Natural killer cell (primary cell): ENCODE results near the gene SOCS2. TPM values are rescaled to one million over a fixed set of nuclear protein-coding genes. Genes with fewer than 3 reads are reported as not detected.

Experiments used
- ATAC-seq, 3 donors: fragments of 150-1000 bp in 2 of 3; fragments of 200-7000 bp in 1 of 3; cut with Tn5 transposase; 1 replicate in 1 of 3; 2 replicates in 2 of 3; pipeline ENCODE4 v1.10.0; 2021; ENCODE audit warnings: mild to moderate bottlenecking in 2 of 3, moderate library complexity in 2 of 3
- DNase-seq, 2 donors: peaks; one replicate each; pipeline versions ENCODE4 v3.0.0 to v3.0.0-alpha.2; 2013 to 2021; ENCODE audit warnings: mixed read lengths in 1 of 2
- H3K27ac ChIP-seq: one replicate; pipeline ENCODE4 v1.5.1; 2013; ENCODE audit warnings: mild to moderate bottlenecking, low read length
- H3K27me3 ChIP-seq: one replicate; pipeline ENCODE4 v1.6.1; 2013; ENCODE audit warnings: low read length; ENCODE audit not compliant: control insufficient read depth, insufficient read depth
- H3K36me3 ChIP-seq: one replicate; pipeline ENCODE4 v1.6.1; 2013; ENCODE audit warnings: low read length; ENCODE audit not compliant: control insufficient read depth, insufficient read depth
- H3K4me1 ChIP-seq: one replicate; pipeline ENCODE4 v1.6.1; 2013; ENCODE audit warnings: low read length; ENCODE audit not compliant: control insufficient read depth, insufficient read depth
- H3K4me3 ChIP-seq: one replicate; pipeline ENCODE4 v1.5.1; 2013; ENCODE audit warnings: low read length
- H3K9me3 ChIP-seq: one replicate; pipeline ENCODE4 v1.6.1; 2013; ENCODE audit warnings: low read length; ENCODE audit not compliant: control insufficient read depth, insufficient read depth
- H3K27ac Mint-ChIP-seq, 2 donors: one replicate each; pipeline ENCODE4 v1.8.0; 2022; ENCODE audit warnings: mild to moderate bottlenecking in 2 of 2, mixed read lengths in 2 of 2, moderate library complexity in 1 of 2
- H3K27me3 Mint-ChIP-seq, 2 donors: one replicate each; pipeline ENCODE4 v1.8.0; 2022; ENCODE audit warnings: low read depth in 2 of 2, mixed read lengths in 2 of 2
- H3K36me3 Mint-ChIP-seq: one replicate; pipeline ENCODE4 v1.8.0; 2022; ENCODE audit warnings: mixed read lengths
- H3K4me1 Mint-ChIP-seq, 2 donors: one replicate each; pipeline ENCODE4 v1.8.0; 2022; ENCODE audit warnings: mixed read lengths in 2 of 2
- H3K4me3 Mint-ChIP-seq: one replicate; pipeline ENCODE4 v1.8.0; 2022; ENCODE audit warnings: mild to moderate bottlenecking, moderate library complexity, mixed read lengths
- H3K9me3 Mint-ChIP-seq, 2 donors: one replicate each; pipeline ENCODE4 v1.8.0; 2022; ENCODE audit warnings: mixed read lengths in 2 of 2
- CTCF ChIP-seq: fragments of 200-600 bp; IDR thresholded peaks from one replicate; pipeline ENCODE4 v1.8.0; 2022; ENCODE audit warnings: antibody characterized with exemption
- WGBS: methylation state at CpG from one replicate; pipeline ENCODE4 v1.1.7; 2013; ENCODE audit warnings: missing lambda C conversion rate; ENCODE audit not compliant: insufficient coverage; 5-methylcytosine and 5-hydroxymethylcytosine counted together
- intact Hi-C: fragments of 100-400 bp; cut with micrococcal nuclease; formaldehyde crosslinking; loops from one replicate; pipeline ENCODE4 v1.14.2; 2022
- total RNA-seq, 4 donors: library from RNA; stranded (reverse); fragments of 120-200 nt in 1 of 4; gene quantifications; one replicate each; pipeline versions ENCODE4 v1.2.3 to v1.2.4, GENCODE V29; 2013 to 2022

The SOCS2 gene
- total RNA-seq, 3 donors from 2014 or later (not counting 1 experiment from before 2014, with no cell fraction given), result 13.9 to 110 (median 26.7) TPM

DNA sequence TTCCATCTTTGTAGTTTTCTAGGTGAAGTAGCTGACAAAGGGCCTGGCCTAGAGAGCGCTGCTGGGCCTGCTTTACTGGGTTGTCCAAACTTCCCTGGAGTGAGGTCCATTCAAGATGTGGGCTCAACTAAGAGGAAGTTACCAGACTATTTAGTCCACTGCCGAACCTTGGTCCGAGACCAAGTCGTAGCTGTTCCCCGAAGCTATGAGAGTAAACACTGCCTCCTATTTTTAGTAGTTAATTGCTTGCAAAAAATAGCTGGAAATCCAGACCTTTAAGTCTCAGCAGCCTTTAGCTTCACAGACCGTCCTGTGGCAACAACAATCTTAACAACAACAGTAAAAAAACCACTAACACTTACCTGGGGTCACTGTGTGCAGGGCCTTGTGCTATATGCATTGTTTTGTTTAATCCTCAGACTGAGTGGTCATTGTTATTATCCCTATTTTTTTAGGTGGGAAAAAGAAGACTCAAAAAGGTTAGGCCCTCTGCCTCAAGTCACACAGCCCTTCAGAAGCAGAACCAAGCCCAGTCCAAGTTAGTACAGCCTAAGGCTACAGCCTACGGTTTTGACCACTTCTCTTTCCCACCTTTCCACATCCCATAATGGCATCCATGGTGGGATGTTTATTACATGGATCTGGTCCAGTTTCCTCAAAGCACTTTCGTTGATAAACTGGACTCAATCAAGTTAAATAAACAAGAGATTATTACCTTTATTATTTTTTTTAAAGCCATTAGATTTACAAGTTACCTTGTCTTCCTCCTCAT, 30.6 kb downstream of the SOCS2 start:
- intact Hi-C loops, result no loop called here
- Mint-ChIP-seq H3K27ac (no peak overlapping the region), H3K9me3 (no peaks in the 10 kb centered on the region), H3K4me3 (no peak overlapping the region), H3K27me3 (peaks cover 0 to 5% of the 10 kb centered on the region in 2 donors), H3K36me3 (no peaks in the 10 kb centered on the region), H3K4me1 (no peaks in the 10 kb centered on the region)
- no peaks in the 10 kb centered on the region for H3K36me3 ChIP-seq
- no peaks in the 10 kb centered on the region for H3K27me3 ChIP-seq
- no peak for TF ChIP-seq CTCF
- DNase-seq (no peak), ATAC-seq (no peak)
- H3K4me1 ChIP-seq, result no peaks in the 10 kb centered on the region
- H3K4me3 ChIP-seq, result no peak overlapping the region
- H3K9me3 ChIP-seq, result no peaks in the 10 kb centered on the region
- no peak overlapping the region for H3K27ac ChIP-seq
- 87% methylated on average over 6 of the region's 8 CpGs for WGBS

- H3K4me3 Mint-ChIP-seq, result no peak overlapping the region
- no peaks in the 10 kb centered on the region for H3K9me3 Mint-ChIP-seq
- no peak overlapping the region for H3K27ac ChIP-seq
- H3K36me3 ChIP-seq, result no peaks in the 10 kb centered on the region
- peaks cover 0 to 4% of the 10 kb centered on the region in 2 donors for H3K27me3 Mint-ChIP-seq
- no peaks in the 10 kb centered on the region for H3K9me3 ChIP-seq
- no peak for DNase-seq
- no peaks in the 10 kb centered on the region for H3K36me3 Mint-ChIP-seq
- no peaks in the 10 kb centered on the region for H3K4me1 ChIP-seq
- no peaks in the 10 kb centered on the region for H3K27me3 ChIP-seq
- no peaks in the 10 kb centered on the region for H3K4me1 Mint-ChIP-seq
- no peak overlapping the region for H3K4me3 ChIP-seq
- TF ChIP-seq CTCF, result no peak
- WGBS, result 71% methylated on average over 2 of the region's 4 CpGs
- intact Hi-C loops, result no loop called here
- H3K27ac Mint-ChIP-seq, result no peak overlapping the region
- ATAC-seq, result no peak
These were observed 31.3 kb downstream of the SOCS2 start for GRCh38 chr12:93603762-93604161.

GRCh38 chr12:93608313-93608712, 35.8 kb downstream of the SOCS2 start:
- 100% methylated on average over 1 of the region's 1 CpG for WGBS
- TF ChIP-seq CTCF, result no peak

More at GRCh38 chr12:93608313-93608712, 35.8 kb downstream of the SOCS2 start:
- H3K36me3 ChIP-seq, result no peaks in the 10 kb centered on the region
- no peaks in the 10 kb centered on the region for H3K9me3 ChIP-seq
- H3K4me3 ChIP-seq, result no peak overlapping the region
- Mint-ChIP-seq H3K27ac (no peak overlapping the region), H3K27me3 (peaks cover 12 to 18% of the 10 kb centered on the region in 2 donors), H3K9me3 (no peaks in the 10 kb centered on the region), H3K4me1 (no peaks in the 10 kb centered on the region), H3K4me3 (no peak overlapping the region), H3K36me3 (no peaks in the 10 kb centered on the region)
- no peak for ATAC-seq
- intact Hi-C loops, result no loop called here
- H3K27ac ChIP-seq, result no peak overlapping the region
- no peaks in the 10 kb centered on the region for H3K27me3 ChIP-seq
- no peaks in the 10 kb centered on the region for H3K4me1 ChIP-seq
- DNase-seq, result no peak
